Body of pancreas (tissue), 4 donors: ENCODE data around the gene RBM43.

Source experiments
- CTCF ChIP-seq, 7 experiments: fragments of 450-650 bp in 4 of 7; fragments of 200-600 bp in 3 of 7; sonication (generic) in 3 of 7; IDR thresholded peaks; one replicate each; pipeline ENCODE4 v1.5.1; 2016 to 2019; ENCODE audit warnings: antibody characterized with exemption in 7 of 7
- POLR2A ChIP-seq, 3 donors: fragments of 450-650 bp; IDR thresholded peaks; one replicate each; pipeline ENCODE4 v1.6.1; 2016; ENCODE audit warnings: antibody characterized with exemption in 3 of 3, mild to moderate bottlenecking in 2 of 3

- TF ChIP-seq CTCF (IDR thresholded peaks at IDR 0.05) (no peak), POLR2A (IDR thresholded peaks at IDR 0.05) (no peak)
Measured at GRCh38 chr2:151260573-151261230, 961 bp downstream of the RBM43 start.
